NCI-H524 (cell line): Measurements from ENCODE around the gene FYB1.

Experiments used
- DNase-seq, 2 experiments: peaks; one replicate each; lab custom pipeline; 2025; lab: John Stamatoyannopoulos, UW

FYB1 gene

DNA sequence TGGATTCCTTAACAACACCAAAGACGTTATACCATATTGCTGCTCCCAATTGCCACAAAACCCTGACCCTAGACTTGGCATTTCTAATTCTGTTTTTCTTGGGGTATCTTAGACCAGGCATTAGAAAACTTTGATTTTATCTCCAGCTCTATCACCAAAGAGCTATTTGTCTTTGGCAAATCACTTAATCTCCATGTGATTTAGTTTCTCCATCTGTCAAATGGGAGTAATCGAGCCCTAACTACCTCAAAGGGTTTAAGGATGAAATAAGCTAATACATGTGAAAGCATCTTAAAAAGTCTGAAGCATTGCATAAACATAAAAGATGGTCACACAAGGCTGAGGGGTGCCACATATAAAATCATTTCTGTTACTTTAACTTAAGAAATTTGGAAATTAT, 60.6 kb downstream of the FYB1 start:
- no peak for DNase-seq

DNA sequence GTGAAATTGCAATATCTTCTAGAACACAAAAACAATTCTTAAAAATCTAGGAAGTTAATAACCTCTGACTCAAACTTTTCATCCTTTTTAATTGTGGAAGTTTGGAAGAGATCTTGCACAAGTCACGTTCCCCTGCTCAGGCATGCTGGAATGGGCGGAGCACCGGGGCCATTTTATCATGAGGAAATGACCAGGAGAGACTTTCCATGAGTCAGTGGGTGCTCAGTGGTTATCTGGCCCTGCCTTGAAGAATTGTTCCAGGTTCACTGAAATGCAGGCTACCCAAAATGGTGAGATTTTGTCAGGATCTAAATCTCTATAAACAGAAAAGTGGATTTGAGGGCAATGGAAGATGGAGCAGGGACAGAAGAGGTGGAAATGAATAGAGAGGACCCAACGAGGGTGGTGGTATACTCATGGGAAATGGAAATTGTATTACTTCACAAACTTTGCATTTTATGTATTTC, 61.2 kb downstream of the FYB1 start:
- DNase-seq = no peak

DNA sequence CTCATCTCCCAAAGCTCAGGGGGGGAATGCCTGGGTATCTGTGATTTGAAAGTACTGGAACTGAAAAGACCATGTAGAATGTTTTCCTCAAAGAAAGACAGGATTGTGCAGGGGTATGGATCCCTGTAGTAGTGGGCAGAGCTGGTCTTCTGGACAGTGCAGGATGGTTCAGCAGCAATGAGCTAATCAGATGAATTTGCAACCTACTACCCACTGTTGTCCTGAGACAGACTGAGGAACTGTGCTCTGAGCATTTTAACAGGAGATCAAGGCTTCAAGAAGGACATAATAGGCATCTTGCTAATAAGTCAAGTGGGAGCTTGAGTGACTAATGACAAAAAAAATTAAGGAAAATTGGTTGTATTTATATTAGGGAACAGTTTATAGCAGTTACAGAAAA, 61.7 kb downstream of the FYB1 start:
- DNase-seq = no peak

DNA sequence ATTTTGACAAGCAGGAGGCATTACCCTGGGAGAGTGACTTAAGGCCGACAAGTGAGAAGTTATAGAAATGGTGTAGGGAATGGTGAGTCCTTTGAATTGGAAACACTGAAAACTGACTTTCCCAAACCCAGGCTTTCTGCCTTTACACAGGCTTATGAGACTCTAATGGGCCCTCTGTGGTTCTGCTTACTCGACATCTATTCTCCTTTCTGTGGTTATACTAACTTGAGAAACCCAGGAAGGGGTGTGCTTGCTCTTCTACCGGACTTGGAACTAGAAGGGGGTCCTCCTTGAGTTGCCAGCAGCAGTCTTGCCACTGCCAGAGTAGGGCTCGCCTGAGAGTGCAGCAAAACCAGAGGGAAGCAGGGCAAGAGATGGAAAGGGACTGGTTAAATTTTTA, 63.3 kb downstream of the FYB1 start:
- DNase-seq = no peak

DNA sequence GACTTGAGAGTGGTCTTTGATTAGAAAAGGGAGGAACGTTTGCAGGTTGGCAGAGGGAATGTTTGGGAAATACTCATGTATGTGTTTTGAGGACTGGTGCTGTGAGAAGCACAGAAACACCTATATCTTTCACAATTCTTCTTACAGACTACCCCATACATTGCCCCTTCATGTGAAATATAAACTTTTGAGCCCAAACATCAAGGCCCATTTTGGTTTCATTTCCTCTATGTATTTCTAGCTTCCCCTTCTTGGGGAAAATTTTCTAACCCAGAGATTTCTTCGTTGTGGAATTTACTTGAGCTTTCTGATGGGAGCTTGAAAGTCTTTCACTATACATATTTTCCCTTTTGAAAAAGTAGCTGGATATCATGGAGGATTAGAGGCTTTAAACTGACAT, 67.6 kb downstream of the FYB1 start:
- no peak for DNase-seq

DNA sequence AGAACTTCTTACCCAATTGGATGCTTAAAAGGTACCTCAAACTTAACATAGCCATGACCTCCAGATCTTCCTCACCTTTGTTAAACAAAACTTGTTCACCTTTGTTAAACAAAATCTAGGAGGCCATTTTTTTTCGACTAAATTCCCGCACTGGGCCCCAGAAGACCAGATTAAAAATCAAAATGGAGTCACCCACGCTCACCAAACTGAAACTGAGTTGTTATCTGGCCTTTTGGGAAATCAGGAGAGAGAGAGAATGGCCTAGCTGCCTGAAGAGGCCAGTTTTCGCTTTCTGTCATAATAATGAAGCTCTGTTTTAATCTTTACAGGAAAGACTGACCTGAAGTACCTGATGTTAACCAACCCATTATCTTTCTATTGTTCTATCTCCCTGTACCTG, 69.4 kb downstream of the FYB1 start:
- DNase-seq = no peak

DNA sequence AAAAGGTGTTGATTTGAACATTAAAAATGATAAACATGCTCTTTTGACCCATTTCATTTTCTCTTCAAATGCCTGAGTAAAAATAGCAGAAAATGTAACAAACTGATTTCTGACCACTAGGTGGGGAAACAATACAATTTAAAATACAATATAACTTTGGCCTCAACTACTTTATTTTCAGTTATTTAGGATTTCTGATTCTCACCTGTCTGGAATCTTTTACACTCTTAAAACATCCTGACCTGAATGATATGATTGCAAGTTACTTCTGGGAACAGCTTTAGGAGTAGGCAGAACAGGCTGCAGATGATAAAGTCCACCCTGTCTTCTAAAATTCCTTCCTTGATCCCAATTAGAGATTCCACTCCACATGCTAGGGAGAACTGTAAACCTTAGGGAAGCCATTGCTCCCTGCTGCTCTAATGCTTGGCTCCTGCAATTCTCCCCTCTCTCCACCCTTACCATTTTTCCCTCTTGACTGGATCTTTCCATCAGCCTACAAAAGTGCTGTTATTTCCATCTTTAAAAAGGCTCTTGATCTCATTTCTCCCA, 70.3 kb downstream of the FYB1 start:
- DNase-seq = no peak

DNA sequence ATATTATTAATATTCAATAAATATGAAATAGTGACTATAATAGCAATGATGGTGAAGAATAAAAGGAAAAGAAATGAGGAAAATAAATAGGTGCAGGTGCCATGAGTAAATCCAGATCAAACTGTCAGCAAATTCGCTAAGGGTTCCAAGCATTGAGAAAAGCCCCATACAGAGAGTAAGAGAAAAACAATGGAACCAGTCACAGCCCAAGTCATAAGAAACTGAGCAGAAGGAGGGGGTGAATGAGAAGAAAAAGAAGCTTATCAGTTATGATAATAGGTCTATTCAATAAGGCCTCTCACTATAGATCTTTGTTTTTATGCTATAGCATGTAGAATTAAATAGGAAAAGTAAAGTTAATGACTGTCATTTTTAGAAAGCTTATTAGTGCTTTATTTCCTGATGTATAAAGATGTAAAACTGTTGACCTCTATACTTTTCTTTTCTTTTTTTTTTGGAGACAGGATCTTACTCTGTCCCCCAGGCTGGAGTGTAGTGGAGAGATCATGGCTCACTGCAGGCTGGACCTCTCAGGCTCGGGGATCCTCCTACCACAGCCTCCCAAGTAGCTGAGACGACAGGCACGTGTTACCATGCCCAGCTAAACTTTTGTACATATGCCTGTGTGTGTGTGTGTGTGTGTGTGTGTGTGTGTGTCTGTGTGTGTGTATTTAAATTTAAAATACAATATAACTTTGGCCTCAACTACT, 72.4 kb downstream of the FYB1 start:
- no peak for DNase-seq

DNA sequence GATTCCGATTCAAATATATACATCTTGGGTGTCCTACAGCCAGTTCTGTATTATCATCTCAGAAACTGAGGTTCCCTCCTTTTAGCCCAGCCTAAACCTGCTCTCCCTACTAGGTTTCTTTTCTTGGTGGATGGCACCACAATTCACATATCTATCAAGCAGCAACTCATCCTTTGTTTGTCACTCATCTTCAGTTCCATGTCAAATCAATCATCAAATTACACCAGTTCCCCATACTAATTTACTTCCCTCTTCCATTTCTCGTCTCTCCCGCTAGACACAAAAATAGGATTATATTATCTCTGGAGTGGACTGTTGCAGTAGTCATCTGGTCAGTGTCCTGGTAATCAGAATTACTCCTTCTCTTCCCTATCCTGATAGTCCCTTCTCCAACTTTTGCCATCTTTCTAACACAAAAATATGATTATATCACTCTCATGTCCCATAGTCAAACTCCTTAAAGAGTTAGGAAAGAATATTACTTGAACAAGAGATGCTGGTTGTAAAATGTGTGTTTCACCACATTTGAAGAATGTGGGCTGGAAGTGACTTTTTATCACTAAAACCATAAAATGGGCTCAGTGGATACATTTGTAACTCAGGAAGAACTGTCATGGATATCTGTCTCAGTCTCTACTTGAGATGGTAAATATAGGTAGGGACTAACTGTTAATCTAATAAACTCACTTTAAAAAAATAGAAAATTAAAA, 76.1 kb downstream of the FYB1 start:
- no peak for DNase-seq

DNA sequence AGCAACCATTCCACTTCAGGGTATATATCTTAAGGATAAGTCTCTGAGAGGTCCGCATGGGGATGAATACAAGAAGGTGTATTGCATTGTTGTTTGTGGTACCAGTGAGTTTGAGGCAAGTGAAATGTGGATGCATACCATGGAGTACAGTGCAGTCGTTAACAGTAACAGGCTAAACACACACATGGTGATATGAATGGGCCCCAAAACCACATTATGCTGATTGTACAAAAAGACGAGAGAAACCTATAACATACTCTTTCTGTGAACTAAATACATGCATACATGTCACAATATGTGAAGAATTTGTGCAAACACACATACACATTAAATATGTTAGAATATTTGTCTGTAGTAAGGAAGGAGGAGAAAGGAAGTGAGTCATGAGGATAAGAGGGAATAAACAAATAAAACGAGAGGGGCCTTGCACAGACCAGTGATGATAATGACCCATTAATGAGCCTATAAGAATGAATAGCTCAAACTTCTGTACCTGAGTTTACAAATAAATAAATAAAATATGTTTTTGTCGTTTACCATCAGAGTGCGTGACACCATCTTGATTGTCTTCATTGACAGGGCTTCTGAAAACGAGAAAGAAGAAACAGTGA, 78.7 kb downstream of the FYB1 start:
- no peak for DNase-seq

DNA sequence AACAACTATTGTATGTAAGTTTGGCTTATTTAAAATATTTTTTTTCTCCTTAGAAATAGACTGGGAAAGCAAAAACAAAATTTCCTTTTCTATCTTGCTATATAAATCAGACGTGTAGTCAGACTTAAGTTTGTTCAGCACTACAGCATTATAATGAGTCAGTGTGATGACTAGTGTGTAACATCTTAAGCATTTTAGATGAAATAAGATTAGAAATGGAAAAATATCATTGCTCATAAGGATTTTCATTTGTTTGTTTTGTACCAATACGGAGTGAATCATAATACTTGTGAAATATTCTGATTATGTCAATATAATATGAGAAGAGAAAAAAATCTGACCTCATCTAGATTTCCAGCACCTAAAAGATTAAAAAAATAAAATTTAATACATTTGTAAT, 80.5 kb downstream of the FYB1 start:
- DNase-seq = no peak

DNA sequence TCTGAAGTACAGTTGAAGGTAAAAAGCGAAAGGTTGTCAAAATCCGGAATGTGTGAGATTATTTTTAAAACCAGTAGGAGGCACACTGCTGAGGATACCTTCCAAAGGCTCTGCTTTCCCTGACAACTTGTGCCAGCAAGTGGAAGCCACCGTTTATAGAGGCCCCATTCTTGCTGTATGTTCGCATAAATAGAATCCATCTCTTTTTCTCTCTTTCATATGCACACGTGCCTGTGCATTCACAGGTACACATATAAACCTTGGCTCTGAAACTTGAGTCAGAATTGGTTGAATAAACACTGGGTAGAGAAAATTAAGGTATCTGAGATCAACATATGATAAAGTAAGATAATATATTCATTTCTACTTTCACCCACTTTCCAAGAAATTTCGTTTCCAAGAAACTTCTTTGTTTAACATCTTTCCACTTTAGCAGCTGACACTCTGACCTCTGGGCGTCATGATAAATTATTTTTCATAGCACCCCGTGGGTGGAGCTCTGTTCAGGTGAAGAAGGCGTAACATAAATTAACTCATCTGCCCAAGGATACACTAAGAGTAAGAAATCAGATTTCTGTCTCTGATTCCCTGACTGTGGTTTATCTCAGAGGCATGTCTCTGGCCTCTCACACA, 81.4 kb downstream of the FYB1 start:
- DNase-seq = no peak

DNA sequence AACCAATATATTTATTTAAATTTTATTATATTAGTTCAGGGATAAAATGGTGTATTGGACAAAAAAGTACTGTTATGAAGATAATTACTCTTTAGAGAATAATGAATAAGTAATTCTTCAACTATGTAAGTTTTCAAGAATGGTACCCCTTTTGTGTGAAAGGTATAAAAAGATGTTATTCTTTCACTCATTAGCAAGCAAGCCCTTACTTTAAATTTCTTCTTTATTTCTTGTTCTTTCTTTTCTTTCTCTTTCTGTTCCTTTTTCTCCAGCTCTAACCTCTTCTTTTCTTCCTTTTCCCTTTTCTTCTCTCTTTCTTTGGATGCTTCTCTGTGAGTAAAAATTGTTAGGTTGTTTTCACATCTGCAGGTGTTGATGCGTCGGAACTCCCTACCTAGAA, 82.0 kb downstream of the FYB1 start:
- no peak for DNase-seq

DNA sequence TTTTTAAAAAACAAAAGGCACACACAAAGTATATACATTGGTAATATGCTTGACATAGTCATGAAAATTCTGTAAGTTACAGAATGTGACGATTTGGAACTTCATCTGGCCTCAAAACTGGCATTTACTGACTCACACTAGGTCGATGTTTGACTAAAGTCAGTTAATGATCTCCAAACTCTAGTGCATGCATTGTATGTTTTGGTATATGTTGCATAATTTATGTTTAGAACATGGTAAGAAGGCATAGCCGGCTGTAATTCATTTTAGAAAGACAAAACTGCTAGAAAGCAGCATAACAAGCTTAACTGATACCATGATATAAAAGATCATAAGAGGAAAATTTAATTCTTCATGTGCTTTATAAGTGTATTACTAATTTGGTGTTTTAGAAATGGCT, 86.6 kb downstream of the FYB1 start:
- no peak for DNase-seq

DNA sequence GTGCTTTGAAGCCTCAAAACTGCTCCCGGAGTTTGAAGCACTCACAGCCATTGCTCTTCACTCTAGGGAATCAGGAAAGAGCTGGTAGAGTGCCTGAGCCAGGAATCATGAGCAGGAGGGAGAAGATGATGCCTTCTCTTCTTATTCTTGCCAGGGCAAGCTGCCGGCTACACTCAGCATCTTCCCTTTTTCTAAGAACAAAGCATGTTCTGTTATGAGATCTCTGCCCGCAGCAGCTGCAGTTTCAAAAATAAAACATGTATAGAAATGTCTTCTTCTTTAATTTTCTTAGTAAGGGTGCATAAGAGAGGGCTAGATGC, 87.3 kb downstream of the FYB1 start:
- DNase-seq = no peak

DNA sequence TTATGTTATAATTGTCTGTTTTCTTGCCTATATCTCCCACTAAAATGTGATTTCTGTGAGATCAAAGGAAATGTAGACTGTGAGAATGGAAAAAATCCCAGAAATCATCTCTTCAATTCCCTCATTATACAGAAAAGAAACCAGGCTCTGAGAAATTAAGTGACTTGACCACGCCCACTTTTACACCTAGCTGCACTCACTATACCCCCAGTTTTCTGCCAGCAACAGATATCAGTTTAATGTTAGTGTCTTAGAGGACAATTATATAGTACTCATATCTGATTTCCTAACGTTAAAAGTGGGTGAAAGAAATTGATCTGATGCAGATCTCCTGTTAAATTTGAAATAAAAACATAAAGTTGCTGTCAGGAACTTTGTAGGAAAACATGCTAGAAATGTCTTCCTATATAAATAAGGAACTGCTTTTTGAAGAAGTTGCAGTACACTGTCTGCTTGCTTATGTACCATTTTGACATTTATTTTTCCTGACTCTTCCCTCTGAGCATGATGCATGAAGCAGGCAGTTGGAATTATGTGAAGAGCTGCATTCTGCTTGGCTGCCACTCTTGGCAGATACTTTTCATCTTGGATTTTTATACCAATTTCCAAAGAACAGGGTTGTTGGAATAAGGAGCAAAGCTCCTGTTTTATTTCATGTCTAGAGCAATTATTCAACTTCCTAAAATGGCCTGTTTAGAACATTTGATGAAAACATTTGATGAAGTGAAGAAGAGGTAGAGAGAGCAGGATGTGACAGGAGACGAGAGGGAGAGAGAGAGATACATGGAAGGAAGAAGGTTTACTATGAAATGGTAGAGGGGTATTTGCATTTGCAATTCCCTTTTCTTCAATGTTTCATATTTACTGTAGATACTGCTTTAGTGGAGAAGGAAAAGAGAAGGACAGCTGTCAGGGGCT, 87.9 kb downstream of the FYB1 start:
- DNase-seq = no peak

DNA sequence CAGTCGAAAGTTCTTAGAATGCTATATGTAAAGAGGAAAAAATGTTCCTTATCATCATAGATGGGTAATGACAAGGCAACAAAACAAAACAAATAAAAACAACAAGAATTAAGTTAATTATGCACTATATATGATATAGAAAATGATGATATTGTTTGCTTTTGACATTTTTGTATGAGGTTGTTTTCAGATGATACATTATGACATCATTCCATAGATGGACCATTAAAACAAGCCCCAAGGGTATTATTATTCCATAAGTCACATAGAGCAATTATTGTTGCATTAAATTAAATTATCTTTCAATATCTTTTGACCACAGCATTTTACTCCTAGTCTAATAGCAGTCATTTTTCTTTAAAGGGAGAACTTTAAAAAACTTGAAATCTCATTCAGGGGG, 88.6 kb downstream of the FYB1 start:
- DNase-seq = no peak

DNA sequence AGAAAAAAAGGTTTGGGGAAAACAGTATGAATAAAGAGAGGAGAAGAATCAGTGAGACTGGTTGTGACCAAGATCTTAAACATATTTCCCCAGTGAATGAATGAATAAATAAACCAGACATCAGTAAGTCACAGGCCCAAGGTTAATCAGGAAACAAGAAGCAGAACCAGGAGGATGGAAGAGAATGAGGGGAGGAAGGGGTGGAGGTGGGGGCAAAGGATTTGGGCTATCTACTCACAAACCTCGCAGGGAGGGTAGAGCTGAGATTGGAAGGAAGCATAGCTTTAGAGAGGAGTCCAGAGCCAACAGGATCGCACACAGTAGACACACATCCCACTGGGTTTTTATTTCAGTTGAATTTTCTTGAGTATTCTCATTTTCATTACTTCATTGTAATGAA, 97.4 kb downstream of the FYB1 start:
- no peak for DNase-seq

DNA sequence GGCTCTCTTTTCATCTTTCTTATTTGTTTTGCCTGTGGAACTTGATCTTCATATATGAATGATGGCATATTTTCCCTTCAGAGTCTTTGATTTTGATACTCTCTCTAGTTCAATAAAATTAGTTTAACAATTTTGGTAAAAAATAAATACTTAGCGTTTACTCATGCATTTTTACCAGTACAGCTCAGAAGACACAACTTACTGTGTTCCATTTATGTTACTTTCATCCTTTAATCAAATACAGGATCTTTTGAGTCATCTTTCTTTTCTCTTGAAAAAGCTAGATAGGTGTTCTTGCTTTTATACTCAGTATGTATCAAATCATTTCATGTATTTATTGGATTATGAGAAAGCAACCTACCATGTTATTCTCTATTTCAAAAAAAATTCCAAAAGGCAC, 98.0 kb downstream of the FYB1 start:
- DNase-seq = no peak

DNA sequence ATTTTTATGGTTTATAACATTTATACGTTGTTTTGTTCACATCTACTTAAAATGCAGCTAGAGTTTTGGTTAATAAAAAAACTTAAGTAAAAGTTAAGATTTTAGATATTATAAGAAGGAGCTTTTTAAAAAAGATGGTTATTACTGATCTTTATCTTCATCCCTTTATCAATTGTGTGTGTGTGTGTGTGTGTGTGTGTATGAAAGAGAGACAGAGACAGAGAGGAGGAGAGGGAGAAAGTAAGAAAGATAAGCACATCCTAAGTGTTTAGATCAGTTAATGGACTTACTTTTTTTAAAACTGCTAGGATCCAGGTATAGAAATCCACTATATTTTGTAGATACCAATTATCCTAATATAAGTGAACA, 99.3 kb downstream of the FYB1 start:
- DNase-seq = no peak

DNA sequence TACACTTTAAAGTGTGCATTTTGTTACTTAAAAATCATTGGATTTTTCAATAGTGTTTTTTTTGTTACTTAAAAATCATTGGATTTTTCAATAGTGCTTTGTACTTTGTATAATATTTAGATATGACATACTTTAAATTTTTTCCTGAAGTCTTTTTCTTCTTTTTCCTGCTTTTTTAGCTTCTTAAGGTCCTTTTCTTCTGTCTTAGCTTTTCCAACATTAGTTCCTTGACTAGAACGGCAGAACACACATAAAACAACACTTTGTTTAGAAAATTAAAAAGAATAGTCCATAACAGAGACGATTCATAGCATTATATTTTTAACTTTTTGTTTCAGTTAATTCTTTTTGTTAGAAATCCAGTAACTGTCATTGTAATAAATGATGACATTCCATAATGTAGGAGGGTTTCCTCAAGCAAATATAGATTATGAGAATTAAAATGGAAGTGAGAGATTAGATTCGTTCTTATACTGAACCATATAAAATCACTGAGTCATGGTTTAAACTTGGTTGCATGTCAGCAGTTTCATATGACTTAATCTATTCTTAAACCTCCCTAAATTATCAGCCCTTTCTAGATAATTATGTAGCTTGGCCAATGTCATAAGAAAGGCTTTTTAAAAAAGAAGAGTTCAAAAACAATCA, 99.8 kb downstream of the FYB1 start:
- no peak for DNase-seq
